Measurements from ENCODE around the gene ZNF516. TPM values are rescaled to one million over a fixed set of nuclear protein-coding genes. Genes with fewer than 3 reads are reported as not detected.

ZNF516 gene
- total RNA-seq, 2 donors from 2014 or later = 7.9 to 13.8 TPM

GRCh38 chr18:76335859-76336640 lies 159.0 kb downstream of the ZNF516 start:
- peaks cover 0 to 15% of the 10 kb centered on the region in 2 donors for H3K36me3 Mint-ChIP-seq
- ATAC-seq = no peak
- H3K27ac Mint-ChIP-seq = no peak overlapping the region
- peaks cover 8 to 15% of the 10 kb centered on the region in 2 donors for H3K9me3 Mint-ChIP-seq
- DNase-seq (ENCODE audit: low spot score in 2 of 2) = no peak

DNA sequence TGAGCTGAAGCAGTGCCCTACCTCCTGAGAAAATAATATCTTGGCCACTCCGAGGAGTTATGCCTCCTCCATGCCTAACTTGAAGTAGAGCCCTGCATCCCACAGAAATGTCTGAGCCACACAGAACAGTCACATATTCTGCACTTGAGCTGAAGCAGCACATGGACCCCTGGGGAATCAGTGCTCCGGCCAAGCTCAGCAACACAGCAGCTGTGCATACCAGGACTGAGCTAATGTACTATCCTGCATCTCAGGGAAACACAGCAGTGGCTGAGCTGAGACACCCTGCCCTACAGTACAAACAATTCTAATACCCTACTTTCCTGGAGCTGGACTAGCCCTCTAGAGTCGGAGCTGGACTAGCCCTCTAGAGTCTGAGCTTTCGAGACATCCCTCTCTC lies 166.9 kb downstream of the ZNF516 start:
- ATAC-seq (no peak), DNase-seq (ENCODE audit: low spot score in 2 of 2) (no peak)
- Mint-ChIP-seq H3K9me3 (peaks cover 23 to 29% of the 10 kb centered on the region in 2 donors), H3K36me3 (peaks cover 0 to 26% of the 10 kb centered on the region in 2 donors), H3K27ac (peak overlapping the region in 1 of 2 donors; percentile 15)

DNA sequence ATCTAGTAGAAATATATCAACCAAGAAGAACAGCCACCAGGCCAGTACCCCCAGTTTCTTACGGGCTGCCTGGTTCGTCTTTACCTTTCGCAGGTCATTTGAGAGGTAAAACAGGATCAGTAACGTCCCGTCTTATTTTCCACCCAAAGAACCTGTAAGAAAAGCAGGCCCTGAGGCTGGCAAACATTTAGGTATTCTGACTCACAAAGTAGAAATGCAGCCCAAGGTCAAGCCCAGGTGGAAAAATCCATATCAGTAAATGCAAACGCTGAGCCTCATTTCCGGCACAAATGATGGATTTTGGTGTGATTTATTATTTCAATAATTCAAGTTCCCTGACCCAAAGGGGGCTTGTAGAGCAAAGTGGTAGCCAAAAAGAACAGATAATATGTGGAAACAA lies 171.2 kb downstream of the ZNF516 start:
- Mint-ChIP-seq H3K9me3 (no peaks in the 10 kb centered on the region), H3K27ac (peak overlapping the region in 1 of 2 donors; percentile 47), H3K36me3 (peaks cover 0 to 7% of the 10 kb centered on the region in 2 donors)
- DNase-seq (ENCODE audit: low spot score in 2 of 2) = no peak
- ATAC-seq = no peak

DNA sequence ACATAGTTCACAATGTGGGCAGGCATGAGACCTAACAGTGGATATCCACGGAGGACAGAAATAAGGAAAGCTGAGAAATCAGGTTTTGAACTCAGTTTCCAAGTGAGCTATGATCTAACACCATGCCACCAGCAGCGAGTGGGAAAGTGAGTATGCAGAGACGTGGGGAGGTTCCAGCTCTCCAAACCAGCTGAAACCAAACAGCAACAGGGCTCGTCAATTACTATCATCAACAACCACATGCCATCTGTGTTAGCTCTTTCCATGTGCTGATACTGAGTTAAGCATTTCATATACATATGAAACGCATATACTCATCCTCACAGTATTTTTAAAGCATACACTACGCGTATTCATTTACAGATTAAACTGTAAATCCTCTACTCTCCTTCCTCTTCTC lies 172.4 kb downstream of the ZNF516 start:
- ATAC-seq = no peak
- H3K36me3 Mint-ChIP-seq = peaks cover 0 to 4% of the 10 kb centered on the region in 2 donors

GRCh38 chr18:76319366-76319765 lies 175.7 kb downstream of the ZNF516 start:
- no peak for DNase-seq (ENCODE audit: low spot score in 2 of 2)
- no peak overlapping the region for H3K27ac Mint-ChIP-seq
- no peaks in the 10 kb centered on the region for H3K9me3 Mint-ChIP-seq
- ATAC-seq = no peak
- no peaks in the 10 kb centered on the region for H3K36me3 Mint-ChIP-seq

More for the DNA sequence above, 172.4 kb downstream of the ZNF516 start:
- no peaks in the 10 kb centered on the region for H3K9me3 Mint-ChIP-seq
- no peak for DNase-seq (ENCODE audit: low spot score in 2 of 2)
- no peak overlapping the region for H3K27ac Mint-ChIP-seq

DNA sequence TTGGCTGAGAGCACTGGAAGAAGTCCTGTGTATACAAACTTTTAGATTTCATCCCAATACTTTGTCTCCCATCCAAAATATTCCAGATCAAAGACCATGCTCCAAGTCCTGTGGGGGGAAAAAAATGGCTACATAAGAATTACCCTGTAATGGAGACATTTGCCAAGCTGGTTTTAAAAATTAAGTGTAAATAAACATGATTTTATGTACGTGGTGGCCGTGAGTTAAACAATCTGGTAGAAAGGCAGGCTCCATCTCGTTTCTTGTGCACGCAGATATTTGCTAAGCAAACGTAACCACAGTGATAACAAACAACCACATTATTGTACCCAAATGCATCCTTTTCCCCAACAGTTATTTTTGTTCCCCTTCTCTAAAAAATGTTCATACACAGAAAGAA lies 176.4 kb downstream of the ZNF516 start:
- ATAC-seq (no peak), DNase-seq (ENCODE audit: low spot score in 2 of 2) (no peak)
- Mint-ChIP-seq H3K36me3 (no peaks in the 10 kb centered on the region), H3K9me3 (no peaks in the 10 kb centered on the region), H3K27ac (no peak overlapping the region)

DNA sequence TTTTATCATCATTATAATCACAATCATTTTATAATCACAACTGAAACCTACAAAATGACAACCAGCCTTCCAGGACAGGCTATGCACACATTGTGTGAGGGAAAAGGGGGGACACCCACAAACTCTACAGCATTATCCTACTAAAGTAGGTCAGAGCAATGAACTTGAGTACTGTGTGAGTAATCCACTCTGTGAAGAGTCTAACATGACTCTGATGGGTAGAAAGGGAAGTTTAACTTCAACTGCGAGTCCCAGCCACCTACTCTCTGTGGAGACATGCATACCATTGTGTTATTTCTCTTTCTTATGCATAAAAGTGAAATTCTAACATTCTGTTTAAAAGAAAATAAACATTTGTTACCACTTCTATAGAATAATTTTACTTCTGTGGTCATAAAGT lies 177.9 kb downstream of the ZNF516 start:
- Mint-ChIP-seq H3K36me3 (no peaks in the 10 kb centered on the region), H3K27ac (no peak overlapping the region), H3K9me3 (no peaks in the 10 kb centered on the region)
- ATAC-seq (no peak), DNase-seq (ENCODE audit: low spot score in 2 of 2) (no peak)

GRCh38 chr18:76315722-76316230 lies 179.3 kb downstream of the ZNF516 start:
- no peak overlapping the region for H3K27ac Mint-ChIP-seq
- no peaks in the 10 kb centered on the region for H3K36me3 Mint-ChIP-seq
- DNase-seq (ENCODE audit: low spot score in 2 of 2) = no peak
- no peak for ATAC-seq
- H3K9me3 Mint-ChIP-seq = no peaks in the 10 kb centered on the region

GRCh38 chr18:76314496-76314895 lies 180.5 kb downstream of the ZNF516 start:
- H3K36me3 Mint-ChIP-seq = no peaks in the 10 kb centered on the region
- no peak overlapping the region for H3K27ac Mint-ChIP-seq
- H3K9me3 Mint-ChIP-seq = no peaks in the 10 kb centered on the region
- DNase-seq (ENCODE audit: low spot score in 2 of 2) = no peak
- ATAC-seq = no peak

DNA sequence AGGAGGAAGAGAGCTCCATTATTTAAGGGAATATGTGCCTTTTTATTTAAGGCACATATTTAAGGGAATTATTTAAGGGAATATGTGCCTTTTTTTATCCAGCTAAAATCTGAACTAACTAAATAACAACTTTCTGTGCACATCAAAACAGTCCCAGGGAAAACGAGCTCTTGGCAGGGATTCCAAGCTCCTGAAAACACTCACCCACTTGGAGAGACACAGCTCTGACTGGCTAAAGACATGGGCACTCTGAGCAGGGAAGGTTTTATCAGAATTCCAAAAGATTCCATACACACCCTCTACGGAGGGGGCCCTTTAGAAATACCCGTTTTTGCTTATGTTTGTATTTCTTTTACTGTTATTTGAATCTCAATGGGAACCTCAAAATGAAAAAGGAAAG lies 181.0 kb downstream of the ZNF516 start:
- Mint-ChIP-seq H3K36me3 (no peaks in the 10 kb centered on the region), H3K27ac (no peak overlapping the region), H3K9me3 (no peaks in the 10 kb centered on the region)
- ATAC-seq (no peak), DNase-seq (ENCODE audit: low spot score in 2 of 2) (no peak)

Measured in activated naive CD4-positive, alpha-beta T cell treated with anti-CD3 and anti-CD28 coated beads, Interleukin-2, amount 50 U/mL, for 72 hours (primary cell).